Activated T-cell treated with anti-CD3 and anti-CD28 coated beads, Interleukin-2, amount 50 U/mL, for 24 hours (primary cell): Measurements from ENCODE around the gene GPC2.
"Not testable (repeated sequence)": the region's sequence is repeated elsewhere in the genome, so short reads cannot be mapped to it uniquely, and the experiment has no call there.

Source experiments
- DNase-seq: peaks from one replicate; pipeline ENCODE4 v3.0.0-alpha.2; 2020
- H3K27ac Mint-ChIP-seq: 2 replicates; pipeline ENCODE4 v1.8.0; 2020; ENCODE audit warnings: mild to moderate bottlenecking, mixed read lengths
- H3K27me3 Mint-ChIP-seq: 2 replicates; pipeline ENCODE4 v1.8.0; 2020; ENCODE audit warnings: mixed read lengths
- H3K36me3 Mint-ChIP-seq: 2 replicates; pipeline ENCODE4 v1.8.0; 2020; ENCODE audit warnings: low read depth, mixed read lengths
- H3K4me1 Mint-ChIP-seq: 2 replicates; pipeline ENCODE4 v1.8.0; 2020; ENCODE audit warnings: low read depth, mixed read lengths
- H3K4me3 Mint-ChIP-seq: 2 replicates; pipeline ENCODE4 v1.8.0; 2020; ENCODE audit warnings: mild to moderate bottlenecking, moderate library complexity, mixed read lengths
- H3K9me3 Mint-ChIP-seq: 2 replicates; pipeline ENCODE4 v1.8.0; 2020; ENCODE audit warnings: mixed read lengths

GPC2 gene

GRCh38 chr7:100154651-100155491 is 22.3 kb downstream of the GPC2 start:
- peaks cover 74% of the 10 kb centered on the region for H3K36me3 Mint-ChIP-seq
- DNase-seq, result no peak
- H3K4me3 Mint-ChIP-seq, result no peak overlapping the region
- no peaks in the 10 kb centered on the region for H3K9me3 Mint-ChIP-seq
- H3K4me1 Mint-ChIP-seq, result peaks cover 66% of the 10 kb centered on the region
- H3K27ac Mint-ChIP-seq, result peak overlapping the region; percentile 81
- H3K27me3 Mint-ChIP-seq, result no peaks in the 10 kb centered on the region

GRCh38 chr7:100153708-100154535 is 23.3 kb downstream of the GPC2 start:
- Mint-ChIP-seq H3K27me3 (no peaks in the 10 kb centered on the region), H3K9me3 (no peaks in the 10 kb centered on the region), H3K4me1 (peaks cover 61% of the 10 kb centered on the region), H3K36me3 (peaks cover 80% of the 10 kb centered on the region), H3K27ac (peak overlapping the region; percentile 80), H3K4me3 (no peak overlapping the region)
- DNase-seq, result no peak

DNA sequence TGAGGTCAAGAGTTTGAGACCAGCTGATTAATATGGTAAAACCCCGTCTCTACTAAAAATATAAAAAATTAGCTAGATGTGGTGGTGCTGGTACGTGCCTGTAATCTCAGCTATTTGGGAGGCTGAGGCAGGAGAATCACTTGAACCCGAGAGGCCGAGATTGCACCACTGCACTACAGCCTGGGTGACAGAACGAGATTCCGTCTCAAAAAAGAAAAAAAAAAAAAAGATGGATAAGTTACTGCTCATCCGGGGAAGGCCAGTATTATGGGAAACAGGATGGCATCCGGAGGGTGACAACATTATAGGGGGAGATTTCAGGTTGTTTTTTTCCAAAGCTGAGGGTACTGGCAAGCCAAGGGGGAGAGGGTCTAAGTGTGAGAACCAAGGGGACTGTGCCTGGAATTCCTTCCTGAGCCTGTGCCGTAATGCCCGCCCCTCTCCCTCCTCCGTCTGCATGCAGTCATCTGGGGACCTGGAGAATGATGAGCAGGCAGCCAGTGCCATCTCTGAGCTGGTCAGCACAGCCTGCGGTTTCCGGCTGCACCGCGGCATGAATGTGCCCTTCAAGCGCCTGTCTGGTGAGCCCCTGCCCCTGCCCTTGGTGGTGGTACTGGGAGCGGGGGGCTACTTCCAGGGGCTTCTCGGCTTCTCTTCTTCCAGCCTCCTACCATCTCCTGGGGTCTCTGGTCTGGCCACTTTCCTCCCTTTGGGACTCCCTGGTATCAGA is 24.1 kb downstream of the GPC2 start:
- H3K36me3 Mint-ChIP-seq, result peaks cover 79% of the 10 kb centered on the region

GRCh38 chr7:100152404-100152803 is 24.8 kb downstream of the GPC2 start:
- peaks cover 75% of the 10 kb centered on the region for H3K36me3 Mint-ChIP-seq
- peak overlapping the region; percentile 74 for H3K27ac Mint-ChIP-seq
- H3K27me3 Mint-ChIP-seq, result no peaks in the 10 kb centered on the region
- no peaks in the 10 kb centered on the region for H3K9me3 Mint-ChIP-seq
- no peak overlapping the region for H3K4me3 Mint-ChIP-seq
- H3K4me1 Mint-ChIP-seq, result peaks cover 64% of the 10 kb centered on the region
- DNase-seq, result no peak

More for the DNA sequence above, 24.1 kb downstream of the GPC2 start:
- DNase-seq, result no peak
- Mint-ChIP-seq H3K27ac (peak overlapping the region; percentile 80), H3K4me3 (no peak overlapping the region), H3K9me3 (no peaks in the 10 kb centered on the region), H3K27me3 (no peaks in the 10 kb centered on the region), H3K4me1 (peaks cover 63% of the 10 kb centered on the region)

GRCh38 chr7:100148559-100149328 is 28.4 kb downstream of the GPC2 start, which contains the start of gene LAMTOR4:
TSS of gene LAMTOR4 (plus strand) at chr7:100148918. CDS start at chr7:100148973, 55 bp downstream.
- Mint-ChIP-seq H3K4me3 (peak within 1 kb of the TSS; percentile 99), H3K27ac (peak within 1 kb of the TSS; percentile 99), H3K9me3 (no peaks in the 10 kb centered on the region), H3K27me3 (no peaks in the 10 kb centered on the region), H3K4me1 (peaks cover 35% of the 10 kb centered on the region), H3K36me3 (peaks cover 40% of the 10 kb centered on the region)
- peak; percentile 95 for DNase-seq

- Mint-ChIP-seq H3K9me3 (no peaks in the 10 kb centered on the region), H3K4me3 (peak overlapping the region; percentile 99), H3K36me3 (peaks cover 34% of the 10 kb centered on the region), H3K27ac (peak overlapping the region; percentile 99), H3K4me1 (peaks cover 31% of the 10 kb centered on the region), H3K27me3 (no peaks in the 10 kb centered on the region)
- DNase-seq, result no peak
Measured at GRCh38 chr7:100148225-100148558, 29.0 kb downstream of the GPC2 start.

GRCh38 chr7:100147278-100147677 is 29.9 kb downstream of the GPC2 start:
- Mint-ChIP-seq H3K36me3 (peaks cover 25% of the 10 kb centered on the region), H3K27me3 (no peaks in the 10 kb centered on the region), H3K27ac (no peak overlapping the region), H3K4me1 (peaks cover 26% of the 10 kb centered on the region), H3K4me3 (no peak overlapping the region), H3K9me3 (no peaks in the 10 kb centered on the region)
- DNase-seq, result no peak

DNA sequence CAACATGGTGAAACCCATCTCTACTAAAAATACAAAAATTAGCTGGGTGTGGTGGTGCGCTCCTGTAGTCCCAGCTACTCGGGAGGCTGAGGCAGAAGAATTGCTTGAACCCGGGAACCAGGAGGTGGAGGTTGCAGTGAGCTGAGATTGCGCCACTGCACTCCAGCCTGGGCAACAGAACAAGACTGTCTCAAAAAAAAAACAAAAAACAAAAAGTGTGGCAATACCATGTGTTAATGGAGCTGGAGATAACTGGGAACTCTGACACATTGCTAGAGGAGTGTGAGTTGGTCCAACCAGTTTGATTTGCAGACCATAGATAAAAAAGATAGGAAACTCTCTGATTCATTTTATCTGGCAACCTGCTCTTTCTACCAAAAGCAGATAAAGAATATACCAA is 30.8 kb downstream of the GPC2 start:
- H3K27ac Mint-ChIP-seq, H3K27me3 Mint-ChIP-seq, H3K4me3 Mint-ChIP-seq, H3K9me3 Mint-ChIP-seq, DNase-seq: not testable (repeated sequence)
- Mint-ChIP-seq H3K36me3 (peaks cover 17% of the 10 kb centered on the region), H3K4me1 (peaks cover 23% of the 10 kb centered on the region)

- peaks cover 17% of the 10 kb centered on the region for H3K4me1 Mint-ChIP-seq
Measured at GRCh38 chr7:100142461-100142860, 34.7 kb downstream of the GPC2 start.

GRCh38 chr7:100141555-100141949 is 35.6 kb downstream of the GPC2 start:
- H3K36me3 Mint-ChIP-seq, result no peaks in the 10 kb centered on the region
- no peak for DNase-seq
- peaks cover 17% of the 10 kb centered on the region for H3K4me1 Mint-ChIP-seq
- no peak overlapping the region for H3K4me3 Mint-ChIP-seq
- no peak overlapping the region for H3K27ac Mint-ChIP-seq
- no peaks in the 10 kb centered on the region for H3K9me3 Mint-ChIP-seq
- H3K27me3 Mint-ChIP-seq, result no peaks in the 10 kb centered on the region

More at GRCh38 chr7:100142461-100142860, 34.7 kb downstream of the GPC2 start:
- Mint-ChIP-seq H3K36me3 (no peaks in the 10 kb centered on the region), H3K27me3 (no peaks in the 10 kb centered on the region), H3K9me3 (no peaks in the 10 kb centered on the region), H3K4me3 (no peak overlapping the region), H3K27ac (no peak overlapping the region)
- DNase-seq, result no peak

- peaks cover 17% of the 10 kb centered on the region for H3K4me1 Mint-ChIP-seq
- no peak overlapping the region for H3K4me3 Mint-ChIP-seq
- H3K36me3 Mint-ChIP-seq, result no peaks in the 10 kb centered on the region
- no peak overlapping the region for H3K27ac Mint-ChIP-seq
- H3K9me3 Mint-ChIP-seq, result no peaks in the 10 kb centered on the region
- DNase-seq, result no peak
- no peaks in the 10 kb centered on the region for H3K27me3 Mint-ChIP-seq
Measured at GRCh38 chr7:100137851-100138760, 39.1 kb downstream of the GPC2 start.

DNA sequence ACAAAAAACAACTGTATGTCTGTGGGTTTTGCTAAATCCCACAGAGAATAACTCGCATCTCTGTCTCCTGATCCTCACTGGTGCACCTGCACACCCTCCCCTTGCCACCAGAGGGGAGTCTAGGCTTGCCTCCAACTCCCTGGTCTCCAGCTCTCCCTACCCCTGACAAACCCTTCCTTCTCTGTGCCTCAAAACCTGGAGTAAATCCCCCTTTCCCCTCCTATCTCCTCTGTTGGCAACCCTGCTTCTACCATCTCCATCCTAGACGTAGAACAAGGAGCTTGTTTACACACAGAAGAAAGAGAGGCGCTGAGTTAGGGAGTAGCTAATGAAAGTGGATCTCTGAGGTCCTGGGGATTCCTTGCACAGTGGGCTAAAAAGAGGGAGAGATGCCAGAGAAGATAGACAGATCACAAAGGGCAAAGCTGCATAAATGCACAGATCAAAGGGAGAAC is 44.5 kb downstream of the GPC2 start:
- no peak overlapping the region for H3K27ac Mint-ChIP-seq
- peaks cover 23% of the 10 kb centered on the region for H3K4me1 Mint-ChIP-seq
- no peak overlapping the region for H3K4me3 Mint-ChIP-seq
- no peaks in the 10 kb centered on the region for H3K36me3 Mint-ChIP-seq
- H3K27me3 Mint-ChIP-seq, result no peaks in the 10 kb centered on the region
- DNase-seq, result peak; percentile 71
- no peaks in the 10 kb centered on the region for H3K9me3 Mint-ChIP-seq

DNA sequence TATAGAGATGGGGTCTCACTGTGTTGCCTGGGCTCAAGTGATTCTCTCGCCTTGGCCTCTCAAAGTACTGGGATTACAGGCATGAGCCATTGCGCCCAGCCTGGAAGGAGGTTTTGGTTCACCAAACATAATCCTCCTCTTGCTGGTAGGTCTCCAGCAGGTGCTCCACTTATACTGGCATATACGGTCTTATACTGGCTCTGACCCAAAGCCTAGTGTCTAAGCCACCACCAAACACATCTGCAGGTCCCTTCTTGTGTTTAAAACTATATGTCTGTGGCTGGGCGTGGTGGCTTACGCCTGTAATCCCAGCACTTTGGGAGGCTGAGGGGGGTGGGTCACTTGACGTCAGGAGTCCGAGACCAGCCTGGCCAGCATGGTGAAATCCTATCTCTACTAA is 45.1 kb downstream of the GPC2 start:
- Mint-ChIP-seq H3K27me3 (no peaks in the 10 kb centered on the region), H3K4me3 (no peak overlapping the region), H3K36me3 (no peaks in the 10 kb centered on the region), H3K27ac (no peak overlapping the region), H3K9me3 (no peaks in the 10 kb centered on the region), H3K4me1 (peaks cover 21% of the 10 kb centered on the region)
- no peak for DNase-seq
